H1 (cell line): ENCODE data around the gene MYO1G. TPM values are rescaled to one million over a fixed set of nuclear protein-coding genes. Genes with fewer than 3 reads are reported as not detected.

Source experiments
- CTCF ChIA-PET: fragments of 300-600 bp; sonication (Branson Sonifier 250); formaldehyde crosslinking; loops from one replicate; lab custom pipeline; 2021; ENCODE audit not compliant: partially characterized antibody; lab: Charles Lee
- POLR2A ChIA-PET: fragments of 300-600 bp; sonication (Branson Sonifier 250); formaldehyde crosslinking; loops from one replicate; lab custom pipeline; 2021; ENCODE audit warnings: inconsistent platforms; ENCODE audit not compliant: partially characterized antibody; lab: Charles Lee
- DNase-seq, 2 experiments: peaks; one replicate each; pipeline versions ENCODE4 v3.0.0 to v3.0.0-alpha.2; 2010 to 2022; ENCODE audit warnings: low spot score in 2 of 2, low read depth in 1 of 2, mixed read lengths in 1 of 2
- FAIRE-seq: peaks from 2 replicates; lab custom pipeline; 2011; peaks lifted over from hg19 to GRCh38; lab: Jason Lieb, UNC
- H2AFZ ChIP-seq: 2 replicates; pipeline ENCODE4 v1.8.1; 2012; ENCODE audit warnings: low read length, inconsistent platforms
- H2AK5ac ChIP-seq: 2 replicates; pipeline ENCODE4 v1.6.1; 2013; ENCODE audit warnings: low read depth, low read length
- H2BK120ac ChIP-seq: replicated peaks from 2 replicates; pipeline ENCODE3; 2013; ENCODE audit warnings: low read depth, low read length, inconsistent platforms
- H2BK12ac ChIP-seq: 2 replicates; pipeline ENCODE4 v1.6.1; 2013; ENCODE audit warnings: low read depth, low read length
- H2BK15ac ChIP-seq: 2 replicates; pipeline ENCODE4 v1.6.1; 2013; ENCODE audit warnings: low read length
- H2BK20ac ChIP-seq: 2 replicates; pipeline ENCODE4 v1.6.1; 2013; ENCODE audit warnings: low read length
- H2BK5ac ChIP-seq: 2 replicates; pipeline ENCODE4 v1.6.1; 2013; ENCODE audit warnings: low read depth, low read length
- H3K14ac ChIP-seq: 2 replicates; pipeline ENCODE4 v1.6.1; 2013; ENCODE audit warnings: inconsistent platforms; ENCODE audit not compliant: insufficient read length
- H3K18ac ChIP-seq: 2 replicates; pipeline ENCODE4 v1.6.1; 2013; ENCODE audit warnings: low read length; ENCODE audit errors: extremely low read depth
- H3K23ac ChIP-seq: 2 replicates; pipeline ENCODE4 v1.6.1; 2013; ENCODE audit warnings: inconsistent platforms; ENCODE audit not compliant: insufficient read length
- H3K23me2 ChIP-seq: 2 replicates; pipeline ENCODE4 v1.6.1; 2013; ENCODE audit warnings: low read depth, low read length
- H3K27ac ChIP-seq: 2 replicates; pipeline ENCODE4 v1.6.1; 2011; ENCODE audit warnings: low read depth, low read length, inconsistent platforms
- H3K27me3 ChIP-seq, 4 experiments: replicated peaks in 1 of 4; 1 replicate in 1 of 4; 2 replicates in 3 of 4; pipeline versions ENCODE4 v1.6.1 to v1.8.1; 2011 to 2013; ENCODE audit warnings: low read length in 3 of 4, mild to moderate bottlenecking in 3 of 4, inconsistent platforms in 2 of 4, mixed read lengths in 2 of 4, moderate library complexity in 1 of 4; ENCODE audit not compliant: control insufficient read depth in 3 of 4, insufficient read depth in 3 of 4; ENCODE audit errors: extremely low read depth in 1 of 4
- H3K36me3 ChIP-seq, 4 experiments: 2 replicates each; pipeline versions ENCODE4 v1.6.1 to v1.8.1; 2011 to 2013; ENCODE audit warnings: mild to moderate bottlenecking in 4 of 4, low read length in 3 of 4, moderate library complexity in 2 of 4, control low read depth in 1 of 4, inconsistent platforms in 1 of 4; ENCODE audit not compliant: insufficient read depth in 4 of 4, control insufficient read depth in 2 of 4
- H3K4ac ChIP-seq: replicated peaks from 2 replicates; pipeline ENCODE3; 2013; ENCODE audit warnings: low read length, low read depth, mixed read lengths, inconsistent platforms; ENCODE audit not compliant: insufficient read length
- H3K4me1 ChIP-seq, 4 experiments: replicated peaks in 1 of 4; 1 replicate in 1 of 4; 2 replicates in 3 of 4; pipeline versions ENCODE4 v1.6.1 to v1.8.1; 2011 to 2013; ENCODE audit warnings: low read length in 3 of 4, inconsistent platforms in 2 of 4, mixed read lengths in 1 of 4; ENCODE audit not compliant: insufficient read depth in 4 of 4, control insufficient read depth in 3 of 4
- H3K4me2 ChIP-seq, 2 experiments: 2 replicates each; pipeline versions ENCODE4 v1.6.1 to v1.8.1; 2011 to 2013; ENCODE audit warnings: low read depth in 2 of 2, low read length in 2 of 2, control low read depth in 1 of 2, inconsistent platforms in 1 of 2, mild to moderate bottlenecking in 1 of 2; ENCODE audit not compliant: insufficient read depth in 1 of 2
- H3K4me3 ChIP-seq, 4 experiments: fragments of 200-600, 300-600 bp in 1 of 4; sonication (generic), shearing (Covaris generic), sonication (Bioruptor Twin) in 1 of 4; 2 replicates each; pipeline versions ENCODE4 v1.5.1 to v1.8.1; 2011 to 2016; ENCODE audit warnings: low read length in 4 of 4, low read depth in 3 of 4, control low read depth in 2 of 4, inconsistent platforms in 2 of 4, mild to moderate bottlenecking in 2 of 4, mixed read lengths in 1 of 4, moderate library complexity in 1 of 4; ENCODE audit not compliant: insufficient read depth in 2 of 4; ENCODE audit errors: extremely low read depth in 1 of 4
- H3K56ac ChIP-seq: replicated peaks from 2 replicates; pipeline ENCODE3; 2013; ENCODE audit warnings: low read depth, mild to moderate bottlenecking, mixed read lengths, low read length, inconsistent platforms; ENCODE audit not compliant: insufficient read length
- H3K79me1 ChIP-seq: 2 replicates; pipeline ENCODE4 v1.6.1; 2013; ENCODE audit warnings: low read depth, low read length, control low read depth
- H3K79me2 ChIP-seq, 2 experiments: 2 replicates each; pipeline versions ENCODE4 v1.6.1 to v1.8.1; 2012 to 2013; ENCODE audit warnings: low read length in 2 of 2, mild to moderate bottlenecking in 2 of 2, inconsistent platforms in 1 of 2; ENCODE audit not compliant: insufficient read depth in 2 of 2, control insufficient read depth in 1 of 2
- H3K9ac ChIP-seq, 4 experiments: replicated peaks in 1 of 4; 1 replicate in 1 of 4; 2 replicates in 3 of 4; pipeline versions ENCODE4 v1.6.1 to v1.8.1; 2011 to 2013; ENCODE audit warnings: low read depth in 3 of 4, low read length in 3 of 4, control low read depth in 2 of 4, mild to moderate bottlenecking in 2 of 4, moderate library complexity in 2 of 4, inconsistent platforms in 1 of 4; ENCODE audit errors: extremely low read depth in 1 of 4
- H3K9me3 ChIP-seq, 2 experiments: 2 replicates each; pipeline versions ENCODE4 v1.6.1 to v1.8.1; 2012 to 2013; ENCODE audit warnings: mild to moderate bottlenecking in 2 of 2, moderate library complexity in 2 of 2, control low read depth in 1 of 2, inconsistent platforms in 1 of 2, low read depth in 1 of 2, low read length in 1 of 2, mixed read lengths in 1 of 2; ENCODE audit not compliant: insufficient read depth in 2 of 2
- H4K20me1 ChIP-seq, 2 experiments: replicated peaks in 1 of 2; 2 replicates each; pipeline versions ENCODE3 to v1.8.1; 2011 to 2013; ENCODE audit warnings: inconsistent platforms in 2 of 2, low read length in 2 of 2, mild to moderate bottlenecking in 1 of 2; ENCODE audit not compliant: insufficient read depth in 2 of 2, control insufficient read depth in 1 of 2
- H4K5ac ChIP-seq: 2 replicates; pipeline ENCODE4 v1.6.1; 2013; ENCODE audit warnings: low read length, low read depth, mixed read lengths, inconsistent platforms; ENCODE audit not compliant: insufficient read length
- H4K8ac ChIP-seq: 2 replicates; pipeline ENCODE4 v1.8.0; 2013; ENCODE audit warnings: mild to moderate bottlenecking, moderate library complexity, low read length, inconsistent platforms; ENCODE audit not compliant: insufficient read depth; ENCODE audit errors: extremely low read depth
- H4K91ac ChIP-seq: replicated peaks from 2 replicates; pipeline ENCODE3; 2013; ENCODE audit warnings: low read length, mixed read lengths, inconsistent platforms; ENCODE audit not compliant: insufficient read length
- BRCA1 ChIP-seq: IDR thresholded peaks from 2 replicates; pipeline ENCODE4 v1.6.1; 2012; ENCODE audit warnings: low read depth, low read length, improper control_type of control experiment
- CHD2 ChIP-seq: IDR thresholded peaks from 2 replicates; pipeline ENCODE4 v1.6.1; 2012; ENCODE audit warnings: low read length, improper control_type of control experiment
- CTBP2 ChIP-seq: IDR thresholded peaks from 2 replicates; pipeline ENCODE4 v1.7.0; 2011; ENCODE audit warnings: borderline replicate concordance, mild to moderate bottlenecking, moderate library complexity, mixed read lengths, low read length; ENCODE audit not compliant: insufficient read depth, insufficient read length
- E2F6 ChIP-seq: IDR thresholded peaks from 2 replicates; pipeline ENCODE4 v1.6.1; 2012; ENCODE audit warnings: inconsistent platforms
- HDAC6 ChIP-seq: IDR thresholded peaks from one replicate; pipeline ENCODE4 v1.7.1; 2012; ENCODE audit warnings: low read depth, mild to moderate bottlenecking, inconsistent platforms, low read length, moderate library complexity
- MAX ChIP-seq: IDR thresholded peaks from 2 replicates; pipeline ENCODE4 v1.6.1; 2012; ENCODE audit warnings: inconsistent platforms
- NRF1 ChIP-seq: IDR thresholded peaks from 2 replicates; pipeline ENCODE4 v1.6.1; 2011; ENCODE audit warnings: mild to moderate bottlenecking, low read depth, low read length, improper control_type of control experiment
- RBBP5 ChIP-seq: IDR thresholded peaks from 2 replicates; pipeline ENCODE4 v1.7.1; 2012; ENCODE audit warnings: low read depth, mild to moderate bottlenecking, inconsistent platforms, low read length, moderate library complexity, borderline replicate concordance
- SRF ChIP-seq: IDR thresholded peaks from 2 replicates; pipeline ENCODE4 v1.6.1; 2011; ENCODE audit warnings: mild to moderate bottlenecking, low read depth, low read length, moderate library complexity
- TAF7 ChIP-seq: optimal IDR thresholded peaks from 2 replicates; pipeline ENCODE3; 2011; ENCODE audit warnings: low read depth, mild to moderate bottlenecking, inconsistent platforms, low read length, moderate library complexity, borderline replicate concordance
- WGBS, 2 experiments: shearing (Covaris generic) in 1 of 2; methylation state at CpG; one replicate each; pipeline versions ENCODE4 v1.1.6 to v1.1.7; 2013 to 2015; ENCODE audit warnings: low lambda C conversion rate in 2 of 2, mixed read lengths in 2 of 2, inconsistent platforms in 1 of 2, low coverage in 1 of 2, missing lambda C conversion rate in 1 of 2; ENCODE audit not compliant: insufficient replicate concordance in 2 of 2, insufficient coverage in 1 of 2, insufficient read length in 1 of 2; ENCODE audit errors: extremely low coverage in 1 of 2, missing lambda C conversion rate in 1 of 2; 5-methylcytosine and 5-hydroxymethylcytosine counted together
- polyA plus RNA-seq, 7 experiments: library from polyadenylated mRNA; depleted of rRNA in 3 of 7; stranded (reverse) in 5 of 7; unstranded in 2 of 7; fragments of >200 nt in 5 of 7; fragments of 200-250 nt in 2 of 7; gene quantifications; 1 replicate in 5 of 7; 2 replicates in 1 of 7; 4 replicates in 1 of 7; pipeline versions ENCODE4 v1.2.1 to v1.2.3, GENCODE V29; 2011 to 2013; ENCODE audit warnings: missing spikeins in 2 of 7, mixed read lengths in 2 of 7
- total RNA-seq: library from RNA; stranded (reverse); fragmentation: NEBNext Ultra II Directional; extraction: Animal tissue kit (Norgen Biotek cat#: 25700); gene quantifications from 2 replicates; pipeline ENCODE4 v1.2.1, GENCODE V29; 2021

MYO1G gene
- total and polyA plus RNA-seq, 2 of the 8 experiments (the other 6 are each of a cell fraction or from before 2014, with no cell fraction given), result 0.08 to 0.19 TPM

GRCh38 chr7:44962483-44963251 is 16.1 kb downstream of the MYO1G start:
- Histone ChIP-seq H3K9ac (peak overlapping the region in 2 of 4 experiments; percentile 31 to 38; a peak in 4 of 7 replicates), H3K27ac (no peak overlapping the region), H3K18ac (peak overlapping the region; percentile 72), H3K27me3 (peaks cover 10 to 40% (median 23%) of the 10 kb centered on the region in 4 experiments; a peak in 6 of 7 replicates), H3K36me3 (no peaks in the 10 kb centered on the region), H3K56ac (no peak overlapping the region), H3K4me3 (peak overlapping the region; percentile 20 to 58 (median 38)), H2BK12ac (peak overlapping the region; percentile 92; the same call in 1 of the 2 replicates), H2BK120ac (no peak overlapping the region), H4K8ac (peak overlapping the region; percentile 95), H2BK20ac (peak overlapping the region; percentile 48; the same call in 1 of the 2 replicates), H2BK15ac (peak overlapping the region; percentile 92), H3K9me3 (no peaks in the 10 kb centered on the region), H4K91ac (peak overlapping the region; percentile 81), H4K20me1 (no peaks in the 10 kb centered on the region), H3K23ac (no peak overlapping the region), H3K4me2 (peak overlapping the region; percentile 46 to 76), H2AK5ac (no peak overlapping the region), H3K79me2 (no peaks in the 10 kb centered on the region), H4K5ac (no peak overlapping the region), H3K4ac (no peak overlapping the region), H3K79me1 (no peaks in the 10 kb centered on the region), H2AFZ (peak overlapping the region; percentile 12; the same call in 1 of the 2 replicates), H2BK5ac (no peak overlapping the region; the same call in 1 of the 2 replicates), H3K14ac (no peak overlapping the region), H3K4me1 (peaks cover 0 to 11% (median 4%) of the 10 kb centered on the region in 4 experiments; a peak in 4 of 7 replicates), H3K23me2 (peaks cover 5% of the 10 kb centered on the region; the same call in 1 of the 2 replicates)
- POLR2A ChIA-PET, result interaction anchor here (1.1 to 17.9 kb wide), 5 partner anchors 10 to 114 kb away, joined by 3 to 327 read pairs (median 8); partner anchors contain the start of gene MYO1G
- FAIRE-seq (no peak), DNase-seq (peak in 1 of 2 experiments; percentile 67)
- CTCF ChIA-PET, result interaction anchor here (0.6 to 3.2 kb wide), 11 partner anchors 10 to 890 kb away, joined by 3 to 21 read pairs (median 4); no protein-coding TSS in a partner anchor
- 10% methylated on average over 44 of the region's 76 CpGs; no CpG with 5 or more reads in 1 of the 2 experiments for WGBS, 2 experiments
- TF ChIP-seq CHD2 (no peak), HDAC6 (no peak), NRF1 (no peak), SRF (no peak), E2F6 (peak; percentile 98), BRCA1 (no peak), TAF7 (no peak), CTBP2 (no peak), MAX (peak; percentile 99), RBBP5 (no peak)
